Activated CD4-positive, alpha-beta memory T cell treated with anti-CD3 and anti-CD28 coated beads for 36 hours (primary cell): ENCODE results near the gene DNAH6. TPM values are rescaled to one million over a fixed set of nuclear protein-coding genes. Genes with fewer than 3 reads are reported as not detected.

Experiments used
- CTCF ChIA-PET: fragments of 350-600 bp; sonication (Branson Sonifier 250); formaldehyde crosslinking; loops from one replicate; lab custom pipeline; 2021; ENCODE audit warnings: antibody characterized with exemption, inconsistent platforms; lab: Charles Lee
- POLR2A ChIA-PET: fragments of 350-600 bp; sonication (Branson Sonifier 250); formaldehyde crosslinking; loops from one replicate; lab custom pipeline; 2021; ENCODE audit warnings: antibody characterized with exemption; lab: Charles Lee
- DNase-seq: peaks from one replicate; pipeline ENCODE4 v3.0.0-alpha.2; 2020
- H3K27ac Mint-ChIP-seq: one replicate; pipeline ENCODE4 v1.8.0; 2021; ENCODE audit warnings: mixed read lengths
- H3K27me3 Mint-ChIP-seq: one replicate; pipeline ENCODE4 v1.8.0; 2021; ENCODE audit warnings: mixed read lengths
- H3K36me3 Mint-ChIP-seq: one replicate; pipeline ENCODE4 v1.8.0; 2021; ENCODE audit warnings: mixed read lengths
- H3K4me1 Mint-ChIP-seq: one replicate; pipeline ENCODE4 v1.8.0; 2021; ENCODE audit warnings: low read depth, mixed read lengths
- H3K4me3 Mint-ChIP-seq: one replicate; pipeline ENCODE4 v1.8.0; 2021; ENCODE audit warnings: mild to moderate bottlenecking, mixed read lengths
- H3K9me3 Mint-ChIP-seq: one replicate; pipeline ENCODE4 v1.8.0; 2021; ENCODE audit warnings: mixed read lengths
- intact Hi-C: fragments of 100-400 bp; cut with micrococcal nuclease; formaldehyde crosslinking; loops from one replicate; pipeline ENCODE4 v1.15.1; 2023
- total RNA-seq, 2 experiments: library from RNA; stranded (reverse); gene quantifications; one replicate each; pipeline ENCODE4 v1.2.3, GENCODE V29; 2021

DNAH6 gene
- total RNA-seq, 2 experiments from 2014 or later = 0.33 to 0.85 TPM

GRCh38 chr2:84816426-84817026, 300.2 kb downstream of the DNAH6 start:
- H3K9me3 Mint-ChIP-seq = no peaks in the 10 kb centered on the region
- intact Hi-C loops = loop anchor here (1.0 kb wide), 5 partner anchors 17 to 109 kb away; partner anchors contain the start of gene TRABD2A
- DNase-seq = no peak
- no peaks in the 10 kb centered on the region for H3K27me3 Mint-ChIP-seq
- CTCF ChIA-PET = interaction anchor here (1.9 kb wide), 2 partner anchors 11 to 109 kb away, joined by 6 to 7 read pairs; no protein-coding TSS in a partner anchor
- no peaks in the 10 kb centered on the region for H3K36me3 Mint-ChIP-seq
- H3K27ac Mint-ChIP-seq = peak overlapping the region; percentile 1
- no peak overlapping the region for H3K4me3 Mint-ChIP-seq
- H3K4me1 Mint-ChIP-seq = peaks cover 31% of the 10 kb centered on the region
- POLR2A ChIA-PET = interaction anchor here (0.9 to 1.1 kb wide), 2 partner anchors 15 to 30 kb away, joined by 3 read pairs; no protein-coding TSS in a partner anchor

- H3K36me3 Mint-ChIP-seq = no peaks in the 10 kb centered on the region
- POLR2A ChIA-PET = interaction anchor here (0.7 to 1.1 kb wide), 3 partner anchors 15 to 168 kb away, joined by 3 to 6 read pairs (median 3); no protein-coding TSS in a partner anchor
- no peak overlapping the region for H3K4me3 Mint-ChIP-seq
- DNase-seq = peak; percentile 39
- CTCF ChIA-PET = interaction anchor here (0.6 to 1.9 kb wide), 6 partner anchors 10 to 109 kb away, joined by 3 to 7 read pairs (median 6); partner anchors contain the start of gene TRABD2A
- H3K27me3 Mint-ChIP-seq = no peaks in the 10 kb centered on the region
- H3K27ac Mint-ChIP-seq = no peak overlapping the region
- no peaks in the 10 kb centered on the region for H3K9me3 Mint-ChIP-seq
- intact Hi-C loops = loop anchor here (1.0 kb wide), 5 partner anchors 16 to 108 kb away; partner anchors contain the start of gene TRABD2A
- H3K4me1 Mint-ChIP-seq = peaks cover 31% of the 10 kb centered on the region
Observed at GRCh38 chr2:84817239-84817655, 300.9 kb downstream of the DNAH6 start.

GRCh38 chr2:84821806-84822205, 305.5 kb downstream of the DNAH6 start:
- H3K9me3 Mint-ChIP-seq = no peaks in the 10 kb centered on the region
- H3K27me3 Mint-ChIP-seq = no peaks in the 10 kb centered on the region
- ChIA-PET CTCF (interaction anchor here (1.1 kb wide), 1 partner anchor 328 kb away, joined by 3 read pairs; no protein-coding TSS in a partner anchor), POLR2A (interaction anchor here (0.6 kb wide), 1 partner anchor 189 kb away, joined by 3 read pairs; no protein-coding TSS in a partner anchor)
- H3K4me3 Mint-ChIP-seq = no peak overlapping the region
- intact Hi-C loops = no loop called here
- H3K27ac Mint-ChIP-seq = no peak overlapping the region
- peaks cover 21% of the 10 kb centered on the region for H3K4me1 Mint-ChIP-seq
- no peak for DNase-seq
- H3K36me3 Mint-ChIP-seq = no peaks in the 10 kb centered on the region

- no peaks in the 10 kb centered on the region for H3K27me3 Mint-ChIP-seq
- H3K4me3 Mint-ChIP-seq = no peak overlapping the region
- ChIA-PET POLR2A (no interaction called here), CTCF (interaction anchor here (1.1 kb wide), 1 partner anchor 9 kb away, joined by 3 read pairs; no protein-coding TSS in a partner anchor)
- no peak for DNase-seq
- H3K9me3 Mint-ChIP-seq = no peaks in the 10 kb centered on the region
- H3K27ac Mint-ChIP-seq = no peak overlapping the region
- intact Hi-C loops = no loop called here
- peaks cover 9% of the 10 kb centered on the region for H3K4me1 Mint-ChIP-seq
- H3K36me3 Mint-ChIP-seq = no peaks in the 10 kb centered on the region
Observed at GRCh38 chr2:84823229-84823628, 306.9 kb downstream of the DNAH6 start.

- POLR2A ChIA-PET = no interaction called here
- no peaks in the 10 kb centered on the region for H3K27me3 Mint-ChIP-seq
- H3K4me3 Mint-ChIP-seq = no peak overlapping the region
- peaks cover 7% of the 10 kb centered on the region for H3K4me1 Mint-ChIP-seq
- H3K9me3 Mint-ChIP-seq = no peaks in the 10 kb centered on the region
- CTCF ChIA-PET = no interaction called here
- no peak for DNase-seq
- H3K27ac Mint-ChIP-seq = no peak overlapping the region
- intact Hi-C loops = no loop called here
- no peaks in the 10 kb centered on the region for H3K36me3 Mint-ChIP-seq
Observed at GRCh38 chr2:84823788-84824187, 307.5 kb downstream of the DNAH6 start.

- Mint-ChIP-seq H3K27me3 (no peaks in the 10 kb centered on the region), H3K4me3 (no peak overlapping the region), H3K9me3 (no peaks in the 10 kb centered on the region), H3K4me1 (peaks cover 16% of the 10 kb centered on the region), H3K36me3 (no peaks in the 10 kb centered on the region), H3K27ac (no peak overlapping the region)
- intact Hi-C loops = no loop called here
- POLR2A ChIA-PET = no interaction called here
- CTCF ChIA-PET = interaction anchor here (1.4 kb wide), 1 partner anchor 11 kb away, joined by 6 read pairs; no protein-coding TSS in a partner anchor
- no peak for DNase-seq
Observed at GRCh38 chr2:84827978-84828575, 311.8 kb downstream of the DNAH6 start.

GRCh38 chr2:84829693-84830092, 313.4 kb downstream of the DNAH6 start:
- ChIA-PET CTCF (no interaction called here), POLR2A (no interaction called here)
- Mint-ChIP-seq H3K9me3 (no peaks in the 10 kb centered on the region), H3K27me3 (no peaks in the 10 kb centered on the region), H3K4me1 (peaks cover 26% of the 10 kb centered on the region), H3K36me3 (peaks cover 3% of the 10 kb centered on the region), H3K4me3 (no peak overlapping the region), H3K27ac (no peak overlapping the region)
- DNase-seq = no peak
- intact Hi-C loops = no loop called here

GRCh38 chr2:84830095-84830494, 313.8 kb downstream of the DNAH6 start:
- POLR2A ChIA-PET = no interaction called here
- CTCF ChIA-PET = interaction anchor here (0.6 kb wide), 1 partner anchor 174 kb away, joined by 4 read pairs; no protein-coding TSS in a partner anchor
- no peaks in the 10 kb centered on the region for H3K27me3 Mint-ChIP-seq
- DNase-seq = no peak
- H3K4me3 Mint-ChIP-seq = no peak overlapping the region
- H3K9me3 Mint-ChIP-seq = no peaks in the 10 kb centered on the region
- peaks cover 7% of the 10 kb centered on the region for H3K36me3 Mint-ChIP-seq
- intact Hi-C loops = no loop called here
- H3K27ac Mint-ChIP-seq = no peak overlapping the region
- H3K4me1 Mint-ChIP-seq = peaks cover 30% of the 10 kb centered on the region

- CTCF ChIA-PET = interaction anchor here (0.6 kb wide), 1 partner anchor 174 kb away, joined by 4 read pairs; no protein-coding TSS in a partner anchor
- Mint-ChIP-seq H3K9me3 (peaks cover 3% of the 10 kb centered on the region), H3K27ac (peak overlapping the region; percentile 38), H3K4me3 (no peak overlapping the region), H3K36me3 (peaks cover 13% of the 10 kb centered on the region), H3K27me3 (no peaks in the 10 kb centered on the region), H3K4me1 (peaks cover 34% of the 10 kb centered on the region)
- intact Hi-C loops = no loop called here
- POLR2A ChIA-PET = interaction anchor here (1.7 kb wide), 1 partner anchor 14 kb away, joined by 3 read pairs; no protein-coding TSS in a partner anchor
- DNase-seq = no peak
Observed at GRCh38 chr2:84830758-84831500, 314.6 kb downstream of the DNAH6 start.

GRCh38 chr2:84832772-84833461, 316.6 kb downstream of the DNAH6 start:
- intact Hi-C loops = loop anchor here (1.0 kb wide), 4 partner anchors 13 to 92 kb away; no protein-coding TSS in a partner anchor
- ChIA-PET CTCF (interaction anchor here (0.9 to 1.7 kb wide), 3 partner anchors 18 to 93 kb away, joined by 3 to 10 read pairs (median 3); no protein-coding TSS in a partner anchor), POLR2A (interaction anchor here (1.7 kb wide), 1 partner anchor 16 kb away, joined by 3 read pairs; no protein-coding TSS in a partner anchor)
- H3K27me3 Mint-ChIP-seq = no peaks in the 10 kb centered on the region
- DNase-seq = peak; percentile 48
- peak overlapping the region; percentile 79 for H3K27ac Mint-ChIP-seq
- H3K4me1 Mint-ChIP-seq = peaks cover 45% of the 10 kb centered on the region
- peaks cover 27% of the 10 kb centered on the region for H3K36me3 Mint-ChIP-seq
- H3K4me3 Mint-ChIP-seq = peak overlapping the region; percentile 63
- peaks cover 13% of the 10 kb centered on the region for H3K9me3 Mint-ChIP-seq
